OCI-LY7 (cell line): ENCODE results near the gene STAT4. TPM values are rescaled to one million over a fixed set of nuclear protein-coding genes. Genes with fewer than 3 reads are reported as not detected.

ENCODE experiments used
- BruUV-seq: library from RNA; stranded (reverse); fragments of 400-500 nt; replicated peaks from 2 replicates; lab custom pipeline; 2021; lab: Mats Ljungman, UMichigan
- CTCF ChIA-PET: fragments of 300-600 bp; sonication (Branson Sonifier 250); formaldehyde crosslinking; loops from one replicate; lab custom pipeline; 2022; ENCODE audit warnings: antibody characterized with exemption; ENCODE audit not compliant: unreplicated experiment; lab: Charles Lee
- POLR2A ChIA-PET: fragments of 300-600 bp; sonication (Branson Sonifier 250); formaldehyde crosslinking; loops from one replicate; lab custom pipeline; 2022; ENCODE audit warnings: antibody characterized with exemption; lab: Charles Lee
- DNase-seq: peaks from one replicate; pipeline ENCODE4 v3.0.0-alpha.2; 2015; ENCODE audit warnings: low spot score
- H2AFZ ChIP-seq: fragments of 200-600 bp; sonication (generic), shearing (Covaris generic); 2 replicates; pipeline ENCODE4 v1.6.1; 2014; ENCODE audit warnings: mild to moderate bottlenecking, antibody characterized with exemption, low read length, moderate library complexity
- H3K27ac ChIP-seq: fragments of 200-600 bp; sonication (generic); 2 replicates; pipeline ENCODE4 v1.5.1; 2014; ENCODE audit warnings: mixed run types, low read depth, mild to moderate bottlenecking, moderate library complexity, low read length, inconsistent platforms; ENCODE audit not compliant: poor library complexity, severe bottlenecking
- H3K36me3 ChIP-seq: fragments of 200-600 bp; sonication (generic); 2 replicates; pipeline ENCODE4 v1.6.1; 2014; ENCODE audit warnings: mild to moderate bottlenecking, antibody characterized with exemption, low read length, moderate library complexity, mixed read lengths; ENCODE audit not compliant: insufficient read depth
- H3K4me1 ChIP-seq: fragments of 200-600 bp; sonication (generic); 2 replicates; pipeline ENCODE4 v1.5.1; 2014; ENCODE audit warnings: mild to moderate bottlenecking, low read length; ENCODE audit not compliant: insufficient read depth, poor library complexity, severe bottlenecking
- H3K4me2 ChIP-seq: fragments of 200-600 bp; sonication (generic); 2 replicates; pipeline ENCODE4 v1.6.1; 2014; ENCODE audit warnings: mild to moderate bottlenecking, low read length
- H3K4me3 ChIP-seq: fragments of 200-600 bp; sonication (generic); 2 replicates; pipeline ENCODE4 v1.5.1; 2014; ENCODE audit warnings: mild to moderate bottlenecking, low read depth, low read length; ENCODE audit not compliant: poor library complexity, severe bottlenecking
- H3K79me2 ChIP-seq: fragments of 200-600 bp; sonication (generic); 2 replicates; pipeline ENCODE4 v1.6.1; 2016; ENCODE audit warnings: low read depth, mild to moderate bottlenecking, low read length, moderate library complexity, mixed read lengths; ENCODE audit not compliant: insufficient read depth
- H3K9me2 ChIP-seq: fragments of 200-600 bp; sonication (generic); 2 replicates; pipeline ENCODE4 v1.6.1; 2016; ENCODE audit warnings: mild to moderate bottlenecking, low read length, mixed read lengths; ENCODE audit not compliant: insufficient read depth
- H3K9me3 ChIP-seq: fragments of 200-600 bp; sonication (generic); 2 replicates; pipeline ENCODE4 v1.6.1; 2014; ENCODE audit warnings: mild to moderate bottlenecking, mixed run types, low read length, mixed read lengths
- H4K20me1 ChIP-seq: fragments of 200-600 bp; sonication (generic); 2 replicates; pipeline ENCODE4 v1.6.1; 2014; ENCODE audit warnings: mild to moderate bottlenecking, antibody characterized with exemption, low read length, moderate library complexity, mixed read lengths; ENCODE audit not compliant: insufficient read depth
- EZH2phosphoT487 ChIP-seq: fragments of 200-600 bp; sonication (generic); IDR thresholded peaks from 2 replicates; pipeline ENCODE4 v1.6.1; 2018; ENCODE audit warnings: low read depth, borderline replicate concordance, mild to moderate bottlenecking, mixed run types, antibody characterized with exemption, low read length, moderate library complexity, mixed read lengths
- intact Hi-C: fragments of 100-400 bp; cut with micrococcal nuclease; formaldehyde crosslinking; loops from one replicate; pipeline ENCODE4 v1.10.0; 2022; ENCODE audit not compliant: unreplicated experiment
- total RNA-seq, 2 experiments: library from RNA; depleted of rRNA in 1 of 2; stranded (reverse); fragments of >200 nt in 1 of 2; shearing (Covaris generic) in 1 of 2; gene quantifications; 2 replicates each; pipeline ENCODE4 v1.2.3, GENCODE V29; 2014 to 2022
- TF ChIP-seq, protein P1 (sequence below): fragments of 200-600 bp; sonication (generic); conservative IDR thresholded peaks from 2 replicates; pipeline ENCODE4 v1.5.1; 2014; ENCODE audit warnings: mild to moderate bottlenecking, antibody characterized with exemption, low read length, moderate library complexity, mixed read lengths

Gene STAT4
- total RNA-seq, 2 experiments from 2014 or later = not detected

- H3K4me1 ChIP-seq = no peaks in the 10 kb centered on the region
- no peaks in the 10 kb centered on the region for H3K79me2 ChIP-seq
- no peak overlapping the region for H3K4me2 ChIP-seq
- H2AFZ ChIP-seq = no peak overlapping the region
- TF ChIP-seq, protein P1, sequence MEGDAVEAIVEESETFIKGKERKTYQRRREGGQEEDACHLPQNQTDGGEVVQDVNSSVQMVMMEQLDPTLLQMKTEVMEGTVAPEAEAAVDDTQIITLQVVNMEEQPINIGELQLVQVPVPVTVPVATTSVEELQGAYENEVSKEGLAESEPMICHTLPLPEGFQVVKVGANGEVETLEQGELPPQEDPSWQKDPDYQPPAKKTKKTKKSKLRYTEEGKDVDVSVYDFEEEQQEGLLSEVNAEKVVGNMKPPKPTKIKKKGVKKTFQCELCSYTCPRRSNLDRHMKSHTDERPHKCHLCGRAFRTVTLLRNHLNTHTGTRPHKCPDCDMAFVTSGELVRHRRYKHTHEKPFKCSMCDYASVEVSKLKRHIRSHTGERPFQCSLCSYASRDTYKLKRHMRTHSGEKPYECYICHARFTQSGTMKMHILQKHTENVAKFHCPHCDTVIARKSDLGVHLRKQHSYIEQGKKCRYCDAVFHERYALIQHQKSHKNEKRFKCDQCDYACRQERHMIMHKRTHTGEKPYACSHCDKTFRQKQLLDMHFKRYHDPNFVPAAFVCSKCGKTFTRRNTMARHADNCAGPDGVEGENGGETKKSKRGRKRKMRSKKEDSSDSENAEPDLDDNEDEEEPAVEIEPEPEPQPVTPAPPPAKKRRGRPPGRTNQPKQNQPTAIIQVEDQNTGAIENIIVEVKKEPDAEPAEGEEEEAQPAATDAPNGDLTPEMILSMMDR = no peak
- TF ChIP-seq EZH2phosphoT487 = no peak
- H3K9me2 ChIP-seq = no peaks in the 10 kb centered on the region
- no peak overlapping the region for H3K27ac ChIP-seq
- ChIA-PET POLR2A (interaction anchor here (1.5 kb wide), 1 partner anchor 9 kb away, joined by 5 read pairs; no protein-coding TSS in a partner anchor), CTCF (no interaction called here)
- H3K4me3 ChIP-seq = no peak overlapping the region
- BruUV-seq = no TSS peak
- no peaks in the 10 kb centered on the region for H3K9me3 ChIP-seq
- DNase-seq = no peak
- no peaks in the 10 kb centered on the region for H3K36me3 ChIP-seq
- H4K20me1 ChIP-seq = no peaks in the 10 kb centered on the region
- intact Hi-C loops = no loop called here
These were observed 121.4 kb downstream of the STAT4 start for GRCh38 chr2:191029280-191029950.

GRCh38 chr2:191026377-191026776 lies 124.4 kb downstream of the STAT4 start:
- H3K9me2 ChIP-seq = no peaks in the 10 kb centered on the region
- intact Hi-C loops = no loop called here
- TF ChIP-seq EZH2phosphoT487 = no peak
- TF ChIP-seq, protein P1 = no peak
- no peaks in the 10 kb centered on the region for H3K79me2 ChIP-seq
- no peak overlapping the region for H2AFZ ChIP-seq
- no peaks in the 10 kb centered on the region for H3K36me3 ChIP-seq
- no peaks in the 10 kb centered on the region for H4K20me1 ChIP-seq
- ChIA-PET POLR2A (no interaction called here), CTCF (no interaction called here)
- no TSS peak for BruUV-seq
- H3K27ac ChIP-seq = no peak overlapping the region
- DNase-seq = no peak
- no peaks in the 10 kb centered on the region for H3K9me3 ChIP-seq
- H3K4me3 ChIP-seq = no peak overlapping the region
- no peak overlapping the region for H3K4me2 ChIP-seq
- peaks cover 2% of the 10 kb centered on the region for H3K4me1 ChIP-seq

GRCh38 chr2:191025135-191025534 lies 125.7 kb downstream of the STAT4 start:
- Histone ChIP-seq H3K36me3 (no peaks in the 10 kb centered on the region), H3K4me3 (no peak overlapping the region), H3K27ac (no peak overlapping the region), H3K4me1 (peaks cover 9% of the 10 kb centered on the region), H3K9me3 (no peaks in the 10 kb centered on the region), H2AFZ (no peak overlapping the region), H4K20me1 (no peaks in the 10 kb centered on the region), H3K79me2 (no peaks in the 10 kb centered on the region), H3K4me2 (no peak overlapping the region), H3K9me2 (no peaks in the 10 kb centered on the region)
- CTCF ChIA-PET = no interaction called here
- TF ChIP-seq EZH2phosphoT487 = no peak
- DNase-seq = no peak
- intact Hi-C loops = no loop called here
- POLR2A ChIA-PET = interaction anchor here (0.6 kb wide), 1 partner anchor 381 kb away, joined by 3 read pairs; no protein-coding TSS in a partner anchor
- BruUV-seq = no TSS peak
